ENCODE results near the gene CUL4A. TPM values are rescaled to one million over a fixed set of nuclear protein-coding genes. Genes with fewer than 3 reads are reported as not detected.

CUL4A gene
- total and polyA plus RNA-seq, 2 donors (not counting 1 experiment from before 2014, with no cell fraction given): 37.5 to 80.4 TPM

DNA sequence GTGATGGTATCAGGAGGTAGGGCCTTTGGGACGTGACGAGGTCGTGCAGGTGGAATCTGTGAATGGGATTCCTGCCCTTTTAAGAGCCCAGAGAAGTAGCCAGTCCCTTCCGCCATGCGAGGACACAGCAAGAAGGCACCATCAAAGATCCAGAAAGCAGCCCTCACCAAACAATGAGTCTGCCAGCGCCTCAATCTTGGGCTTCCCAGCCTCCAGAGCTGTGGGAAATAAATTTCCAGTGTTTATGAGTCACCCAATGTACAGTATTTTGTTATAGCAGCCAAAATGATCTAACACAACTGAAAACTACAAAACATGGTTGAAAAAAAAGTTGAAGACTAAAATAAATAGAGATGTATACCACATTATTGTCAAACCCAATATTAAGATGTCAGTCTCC is 70.7 kb downstream of the CUL4A start:
- H3K79me2 ChIP-seq (ENCODE audit: control insufficient read depth, insufficient read depth, low read length): no peaks in the 10 kb centered on the region
- no peak overlapping the region for H3K27ac ChIP-seq (ENCODE audit: low read length in 2 of 2)
- H3K27ac Mint-ChIP-seq: no peak overlapping the region
- no peak overlapping the region for H3K9ac ChIP-seq (ENCODE audit: low read length)
- 94% methylated on average over 3 of the region's 6 CpGs for WGBS (ENCODE audit: insufficient coverage)
- no peaks in the 10 kb centered on the region for H3K9me3 Mint-ChIP-seq (ENCODE audit: insufficient read depth)
- intact Hi-C loops (cut with micrococcal nuclease): no loop called here
- TF ChIP-seq, protein P1, sequence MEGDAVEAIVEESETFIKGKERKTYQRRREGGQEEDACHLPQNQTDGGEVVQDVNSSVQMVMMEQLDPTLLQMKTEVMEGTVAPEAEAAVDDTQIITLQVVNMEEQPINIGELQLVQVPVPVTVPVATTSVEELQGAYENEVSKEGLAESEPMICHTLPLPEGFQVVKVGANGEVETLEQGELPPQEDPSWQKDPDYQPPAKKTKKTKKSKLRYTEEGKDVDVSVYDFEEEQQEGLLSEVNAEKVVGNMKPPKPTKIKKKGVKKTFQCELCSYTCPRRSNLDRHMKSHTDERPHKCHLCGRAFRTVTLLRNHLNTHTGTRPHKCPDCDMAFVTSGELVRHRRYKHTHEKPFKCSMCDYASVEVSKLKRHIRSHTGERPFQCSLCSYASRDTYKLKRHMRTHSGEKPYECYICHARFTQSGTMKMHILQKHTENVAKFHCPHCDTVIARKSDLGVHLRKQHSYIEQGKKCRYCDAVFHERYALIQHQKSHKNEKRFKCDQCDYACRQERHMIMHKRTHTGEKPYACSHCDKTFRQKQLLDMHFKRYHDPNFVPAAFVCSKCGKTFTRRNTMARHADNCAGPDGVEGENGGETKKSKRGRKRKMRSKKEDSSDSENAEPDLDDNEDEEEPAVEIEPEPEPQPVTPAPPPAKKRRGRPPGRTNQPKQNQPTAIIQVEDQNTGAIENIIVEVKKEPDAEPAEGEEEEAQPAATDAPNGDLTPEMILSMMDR (IDR thresholded peaks at IDR 0.05): no peak
- TF ChIP-seq EZH2 (IDR thresholded peaks at IDR 0.05; ENCODE audit: borderline replicate concordance, insufficient read depth, low read depth, low read length, poor library complexity, severe bottlenecking): no peak
- H3K4me1 Mint-ChIP-seq: no peaks in the 10 kb centered on the region
- no peaks in the 10 kb centered on the region for H3K36me3 ChIP-seq (replicated peaks in 1 of 2; ENCODE audit: control extremely low read depth in 1 of 2, control insufficient read depth in 1 of 2, extremely low read depth in 1 of 2, insufficient read depth in 2 of 2, low read length in 1 of 2)
- no peaks in the 10 kb centered on the region for H3K4me1 ChIP-seq (ENCODE audit: control insufficient read depth in 2 of 2, insufficient read depth in 2 of 2, low read length in 2 of 2)
- H3K4me2 ChIP-seq (replicated peaks; ENCODE audit: low read depth, low read length, poor library complexity, severe bottlenecking): no peak overlapping the region
- no peaks in the 10 kb centered on the region for H3K9me3 ChIP-seq (ENCODE audit: control extremely low read depth in 1 of 3, control insufficient read depth in 2 of 3, insufficient read depth in 1 of 3, low read length in 2 of 3)
- H3K4me3 Mint-ChIP-seq: no peak overlapping the region
- no peaks in the 10 kb centered on the region for H4K20me1 ChIP-seq (ENCODE audit: control insufficient read depth, insufficient read depth, low read length, poor library complexity, severe bottlenecking)
- ATAC-seq (ENCODE audit: low read depth): no peak
- peaks cover 29% of the 10 kb centered on the region for H3K27me3 Mint-ChIP-seq
- POLR2A ChIA-PET: no interaction called here
- H3K27me3 ChIP-seq (replicated peaks in 1 of 4; ENCODE audit: control extremely low read depth in 1 of 4, control insufficient read depth in 3 of 4, insufficient read depth in 4 of 4, low read length in 3 of 4): peaks cover 0 to 3% (median 0%) of the 10 kb centered on the region in 4 experiments
- no peak overlapping the region for H3K4me3 ChIP-seq (ENCODE audit: control extremely low read depth in 1 of 5, extremely low read depth in 1 of 5, insufficient read depth in 1 of 5, low read depth in 2 of 5, low read length in 4 of 5)
- DNase-seq: no peak
- CTCF ChIA-PET: no interaction called here
- H2AFZ ChIP-seq (ENCODE audit: insufficient read depth, low read depth, low read length, poor library complexity, severe bottlenecking): no peak overlapping the region

DNA sequence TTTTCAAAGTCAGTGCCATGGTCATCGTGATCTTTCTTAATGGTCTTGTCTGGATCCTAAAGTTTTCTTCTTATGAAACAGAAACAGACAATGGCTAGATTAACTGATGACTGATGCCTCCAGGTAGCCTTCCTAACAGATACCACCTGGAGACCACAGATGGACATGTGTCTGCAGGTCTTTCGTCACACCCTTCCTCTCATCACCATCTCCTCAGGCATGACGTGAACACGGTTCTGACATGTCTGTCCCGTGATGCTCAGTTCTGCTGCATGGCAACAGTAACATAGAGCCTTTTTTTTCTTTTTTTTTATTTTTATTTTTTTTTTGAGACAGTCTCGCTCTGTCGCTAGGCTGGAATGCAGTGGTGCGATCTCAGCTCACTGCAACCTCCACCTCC is 74.5 kb downstream of the CUL4A start:
- Histone ChIP-seq H3K27me3 (replicated peaks in 1 of 4; ENCODE audit: control extremely low read depth in 1 of 4, control insufficient read depth in 3 of 4, insufficient read depth in 4 of 4, low read length in 3 of 4) (peaks cover 0 to 8% (median 0%) of the 10 kb centered on the region in 4 experiments), H3K4me3 (ENCODE audit: control extremely low read depth in 1 of 5, extremely low read depth in 1 of 5, insufficient read depth in 1 of 5, low read depth in 2 of 5, low read length in 4 of 5) (no peak overlapping the region), H3K4me1 (ENCODE audit: control insufficient read depth in 2 of 2, insufficient read depth in 2 of 2, low read length in 2 of 2) (no peaks in the 10 kb centered on the region), H3K9me3 (ENCODE audit: control extremely low read depth in 1 of 3, control insufficient read depth in 2 of 3, insufficient read depth in 1 of 3, low read length in 2 of 3) (peaks cover 0 to 9% (median 0%) of the 10 kb centered on the region in 3 donors), H3K4me2 (replicated peaks; ENCODE audit: low read depth, low read length, poor library complexity, severe bottlenecking) (no peak overlapping the region), H2AFZ (ENCODE audit: insufficient read depth, low read depth, low read length, poor library complexity, severe bottlenecking) (no peak overlapping the region), H3K79me2 (ENCODE audit: control insufficient read depth, insufficient read depth, low read length) (no peaks in the 10 kb centered on the region), H3K9ac (ENCODE audit: low read length) (no peak overlapping the region), H3K36me3 (replicated peaks in 1 of 2; ENCODE audit: control extremely low read depth in 1 of 2, control insufficient read depth in 1 of 2, extremely low read depth in 1 of 2, insufficient read depth in 2 of 2, low read length in 1 of 2) (no peaks in the 10 kb centered on the region), H4K20me1 (ENCODE audit: control insufficient read depth, insufficient read depth, low read length, poor library complexity, severe bottlenecking) (no peaks in the 10 kb centered on the region), H3K27ac (ENCODE audit: low read length in 2 of 2) (no peak overlapping the region)
- POLR2A ChIA-PET: no interaction called here
- Mint-ChIP-seq H3K27me3 (peaks cover 27% of the 10 kb centered on the region), H3K9me3 (ENCODE audit: insufficient read depth) (no peaks in the 10 kb centered on the region), H3K27ac (no peak overlapping the region), H3K4me3 (no peak overlapping the region), H3K4me1 (no peaks in the 10 kb centered on the region)
- CTCF ChIA-PET: no interaction called here
- DNase-seq: no peak
- WGBS (ENCODE audit: insufficient coverage): 94% methylated on average over 3 of the region's 8 CpGs
- TF ChIP-seq EZH2 (IDR thresholded peaks at IDR 0.05; ENCODE audit: borderline replicate concordance, insufficient read depth, low read depth, low read length, poor library complexity, severe bottlenecking): no peak
- TF ChIP-seq, protein P1 (IDR thresholded peaks at IDR 0.05): no peak
- ATAC-seq (ENCODE audit: low read depth): no peak
- intact Hi-C loops (cut with micrococcal nuclease): no loop called here
